ENCODE measurements around the gene ZNF865. TPM values are rescaled to one million over a fixed set of nuclear protein-coding genes. Genes with fewer than 3 reads are reported as not detected.

ZNF865 gene
- total RNA-seq, 1 experiment from 2014 or later: 21.7 TPM

DNA sequence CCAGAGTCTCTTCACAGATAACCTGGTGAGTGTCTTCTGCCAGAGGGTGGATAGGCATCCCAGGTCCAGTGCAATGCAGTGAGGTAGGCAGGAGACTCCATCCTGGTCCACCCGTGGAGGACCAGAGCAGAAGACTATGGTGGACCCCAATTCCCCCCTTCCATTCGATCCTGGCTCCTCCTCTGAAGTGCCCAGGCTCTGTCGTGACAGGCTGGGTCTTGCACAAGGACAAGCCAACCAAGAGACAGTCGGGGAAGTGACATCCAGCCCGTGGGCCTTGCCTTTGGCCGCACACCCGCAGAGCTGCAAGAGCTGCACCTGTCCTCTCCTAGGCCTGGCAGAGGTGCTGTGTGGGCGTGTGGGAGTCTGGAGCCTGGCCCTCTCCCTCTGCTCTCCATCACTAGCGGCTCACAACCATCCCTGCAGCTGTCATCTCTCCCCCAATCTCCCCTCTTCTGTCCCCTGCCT lies 15.8 kb downstream of the ZNF865 start:
- no peak overlapping the region for H3K4me3 Mint-ChIP-seq
- peaks cover 20% of the 10 kb centered on the region for H3K36me3 Mint-ChIP-seq
- no peak for ATAC-seq
- peaks cover 17% of the 10 kb centered on the region for H3K4me1 Mint-ChIP-seq
- H3K9me3 Mint-ChIP-seq: 0 out of 2 replicates have a peak, but pooled peaks cover 3% of the 10 kb centered on the region
- CTCF ChIA-PET: no interaction called here
- TF ChIP-seq, protein P1, sequence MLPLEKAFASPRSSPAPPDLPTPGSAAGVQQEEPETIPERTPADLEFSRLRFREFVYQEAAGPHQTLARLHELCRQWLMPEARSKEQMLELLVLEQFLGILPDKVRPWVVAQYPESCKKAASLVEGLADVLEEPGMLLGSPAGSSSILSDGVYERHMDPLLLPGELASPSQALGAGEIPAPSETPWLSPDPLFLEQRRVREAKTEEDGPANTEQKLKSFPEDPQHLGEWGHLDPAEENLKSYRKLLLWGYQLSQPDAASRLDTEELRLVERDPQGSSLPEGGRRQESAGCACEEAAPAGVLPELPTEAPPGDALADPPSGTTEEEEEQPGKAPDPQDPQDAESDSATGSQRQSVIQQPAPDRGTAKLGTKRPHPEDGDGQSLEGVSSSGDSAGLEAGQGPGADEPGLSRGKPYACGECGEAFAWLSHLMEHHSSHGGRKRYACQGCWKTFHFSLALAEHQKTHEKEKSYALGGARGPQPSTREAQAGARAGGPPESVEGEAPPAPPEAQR (CRISPR knock-in tag; IDR thresholded peaks at IDR 0.05): no peak
- TF ChIP-seq ZNF138 (CRISPR knock-in tag; conservative IDR thresholded peaks at IDR 0.05): no peak
- TF ChIP-seq ZNF423 (CRISPR knock-in tag; IDR thresholded peaks at IDR 0.05): no peak
- H3K27ac Mint-ChIP-seq: no peak overlapping the region
- POLR2A ChIA-PET: no interaction called here
- peaks cover 4% of the 10 kb centered on the region; the same call in 1 of the 2 replicates for H3K27me3 Mint-ChIP-seq (ENCODE audit: low read depth)
- no peak for DNase-seq (ENCODE audit: low spot score)

DNA sequence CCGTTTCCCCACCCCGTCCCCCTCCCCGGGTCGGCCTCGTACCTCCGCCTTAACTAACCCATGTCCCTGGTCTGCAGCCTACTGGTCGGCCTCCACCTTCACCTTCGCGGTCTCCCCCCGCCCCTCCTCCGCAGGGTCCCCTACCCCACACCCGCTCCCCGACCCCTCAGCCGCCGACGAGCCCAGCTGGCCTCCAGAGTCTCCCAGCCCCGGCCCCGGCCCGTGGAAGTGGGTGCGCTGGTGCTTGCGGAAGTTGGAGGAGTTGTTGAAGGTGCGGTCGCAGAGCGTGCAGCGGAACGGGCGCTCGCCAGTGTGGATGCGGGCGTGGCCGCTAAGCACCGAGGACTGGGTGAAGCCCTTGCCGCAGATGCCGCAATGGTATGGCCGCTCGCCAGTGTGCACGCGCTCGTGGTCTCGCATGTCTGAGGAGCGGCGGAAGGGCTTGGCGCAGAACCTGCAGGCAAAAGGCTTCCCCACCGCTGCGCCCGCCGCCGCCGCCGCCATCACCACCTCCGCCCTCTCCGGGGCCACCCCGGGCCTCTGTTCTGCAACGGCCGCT lies 16.3 kb downstream of the ZNF865 start:
- CTCF ChIA-PET: interaction anchor here (0.9 kb wide), 1 partner anchor 16 kb away, joined by 3 read pairs; no protein-coding TSS in a partner anchor
- TF ChIP-seq GABPB1 (CRISPR knock-in tag; IDR thresholded peaks at IDR 0.05) (no peak), TP53 (CRISPR knock-in tag; IDR thresholded peaks at IDR 0.05) (no peak), ELF4 (CRISPR knock-in tag; IDR thresholded peaks at IDR 0.05; ENCODE audit: low read depth) (no peak)
- TF ChIP-seq, protein P2, sequence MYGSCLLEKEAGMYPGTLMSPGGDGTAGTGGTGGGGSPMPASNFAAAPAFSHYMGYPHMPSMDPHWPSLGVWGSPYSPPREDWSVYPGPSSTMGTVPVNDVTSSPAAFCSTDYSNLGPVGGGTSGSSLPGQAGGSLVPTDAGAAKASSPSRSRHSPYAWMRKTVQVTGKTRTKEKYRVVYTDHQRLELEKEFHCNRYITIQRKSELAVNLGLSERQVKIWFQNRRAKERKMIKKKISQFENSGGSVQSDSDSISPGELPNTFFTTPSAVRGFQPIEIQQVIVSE (CRISPR knock-in tag; IDR thresholded peaks at IDR 0.05; ENCODE audit: borderline replicate concordance): no peak
- no peak overlapping the region for H3K27ac Mint-ChIP-seq
- DNase-seq (ENCODE audit: low spot score): no peak
- peaks cover 9% of the 10 kb centered on the region; the same call in 1 of the 2 replicates for H3K27me3 Mint-ChIP-seq (ENCODE audit: low read depth)
- 0 out of 2 replicates have a peak, but pooled peaks cover 3% of the 10 kb centered on the region for H3K9me3 Mint-ChIP-seq
- peaks cover 19% of the 10 kb centered on the region for H3K36me3 Mint-ChIP-seq
- H3K4me1 Mint-ChIP-seq: peaks cover 17% of the 10 kb centered on the region
- no peak for ATAC-seq
- no peak overlapping the region for H3K4me3 Mint-ChIP-seq
- POLR2A ChIA-PET: no interaction called here

DNA sequence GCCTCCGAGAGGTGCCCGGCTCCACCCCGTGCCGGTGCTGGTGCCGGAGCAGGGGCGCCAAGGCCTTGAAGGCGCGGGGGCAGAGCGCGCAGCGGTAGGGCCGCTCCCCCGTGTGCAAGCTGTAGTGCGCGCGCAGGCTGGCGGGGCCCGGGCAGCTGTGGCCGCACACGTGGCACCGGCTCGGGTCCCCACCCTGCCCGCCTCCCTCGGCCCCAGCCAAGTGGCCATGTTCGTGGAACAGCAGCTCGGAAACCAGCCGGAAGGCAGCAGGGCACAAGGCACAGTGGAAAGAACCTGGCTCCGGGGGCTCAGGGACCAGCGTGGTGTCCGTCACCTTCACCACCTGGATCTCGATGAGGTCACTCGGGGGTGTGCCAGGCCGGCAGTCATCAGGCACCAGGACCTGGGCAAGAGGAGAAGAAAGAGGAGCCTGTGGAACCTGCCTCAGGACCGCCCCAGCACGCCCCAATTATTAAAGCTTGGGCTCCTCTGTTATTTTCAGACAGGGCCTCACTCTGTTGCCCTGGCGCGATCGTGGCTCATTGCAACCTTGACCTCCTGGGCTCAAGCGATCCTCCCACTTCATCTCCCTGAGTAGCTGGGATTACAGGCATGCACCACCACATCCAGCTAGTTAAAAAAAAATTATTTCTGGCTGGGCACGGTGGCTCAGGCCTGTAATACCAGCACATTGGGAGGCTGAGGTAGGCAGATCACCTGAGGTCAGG lies 17.0 kb downstream of the ZNF865 start:
- Mint-ChIP-seq H3K4me1 (peaks cover 16% of the 10 kb centered on the region), H3K36me3 (peaks cover 15% of the 10 kb centered on the region), H3K4me3 (no peak overlapping the region), H3K9me3 (0 out of 2 replicates have a peak, but pooled peaks cover 3% of the 10 kb centered on the region), H3K27me3 (ENCODE audit: low read depth) (peaks cover 11% of the 10 kb centered on the region; the same call in 1 of the 2 replicates), H3K27ac (no peak overlapping the region)
- ChIA-PET POLR2A (interaction anchor here (2.6 kb wide), 1 partner anchor 16 kb away, joined by 10 read pairs; no protein-coding TSS in a partner anchor), CTCF (interaction anchor here (0.8 to 0.9 kb wide), 2 partner anchors 10 to 16 kb away, joined by 3 to 4 read pairs; no protein-coding TSS in a partner anchor)
- ATAC-seq (no peak), DNase-seq (ENCODE audit: low spot score) (no peak)
- no peak for TF ChIP-seq GTF2I (CRISPR knock-in tag; conservative IDR thresholded peaks at IDR 0.05)
- TF ChIP-seq, protein P3, sequence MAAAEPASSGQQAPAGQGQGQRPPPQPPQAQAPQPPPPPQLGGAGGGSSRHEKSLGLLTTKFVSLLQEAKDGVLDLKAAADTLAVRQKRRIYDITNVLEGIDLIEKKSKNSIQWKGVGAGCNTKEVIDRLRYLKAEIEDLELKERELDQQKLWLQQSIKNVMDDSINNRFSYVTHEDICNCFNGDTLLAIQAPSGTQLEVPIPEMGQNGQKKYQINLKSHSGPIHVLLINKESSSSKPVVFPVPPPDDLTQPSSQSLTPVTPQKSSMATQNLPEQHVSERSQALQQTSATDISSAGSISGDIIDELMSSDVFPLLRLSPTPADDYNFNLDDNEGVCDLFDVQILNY (CRISPR knock-in tag; IDR thresholded peaks at IDR 0.05): no peak
- TF ChIP-seq, protein P4, sequence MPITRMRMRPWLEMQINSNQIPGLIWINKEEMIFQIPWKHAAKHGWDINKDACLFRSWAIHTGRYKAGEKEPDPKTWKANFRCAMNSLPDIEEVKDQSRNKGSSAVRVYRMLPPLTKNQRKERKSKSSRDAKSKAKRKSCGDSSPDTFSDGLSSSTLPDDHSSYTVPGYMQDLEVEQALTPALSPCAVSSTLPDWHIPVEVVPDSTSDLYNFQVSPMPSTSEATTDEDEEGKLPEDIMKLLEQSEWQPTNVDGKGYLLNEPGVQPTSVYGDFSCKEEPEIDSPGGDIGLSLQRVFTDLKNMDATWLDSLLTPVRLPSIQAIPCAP (CRISPR knock-in tag; IDR thresholded peaks at IDR 0.05): no peak

DNA sequence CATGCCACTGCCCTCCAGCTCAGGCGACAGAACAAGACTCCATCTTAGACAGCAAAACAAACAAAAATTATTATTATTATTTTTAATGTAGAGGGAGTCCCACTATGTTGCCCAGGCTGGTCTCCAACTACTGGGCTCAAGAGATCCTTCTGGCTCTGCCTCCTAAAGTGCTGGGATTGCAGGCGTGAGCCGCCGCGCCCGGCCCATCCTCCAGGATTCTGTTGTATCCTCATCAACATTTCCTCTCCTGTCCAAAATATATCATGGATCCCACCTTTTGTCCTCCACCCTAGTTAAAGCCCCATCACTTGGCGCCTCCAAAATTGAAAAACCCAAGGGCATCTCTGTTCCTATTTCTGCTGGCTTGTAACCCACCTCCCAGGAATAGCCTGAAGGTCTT lies 17.7 kb downstream of the ZNF865 start:
- POLR2A ChIA-PET: interaction anchor here (2.6 kb wide), 1 partner anchor 17 kb away, joined by 10 read pairs; no protein-coding TSS in a partner anchor

More for the DNA sequence above, 17.7 kb downstream of the ZNF865 start:
- no peak for ATAC-seq
- peaks cover 14% of the 10 kb centered on the region for H3K27me3 Mint-ChIP-seq (ENCODE audit: low read depth)
- TF ChIP-seq NFATC4 (CRISPR knock-in tag; IDR thresholded peaks at IDR 0.05): no peak
- 0 out of 2 replicates have a peak, but pooled peaks cover 3% of the 10 kb centered on the region for H3K9me3 Mint-ChIP-seq
- DNase-seq (ENCODE audit: low spot score): no peak
- no peak overlapping the region for H3K27ac Mint-ChIP-seq
- peaks cover 11% of the 10 kb centered on the region for H3K36me3 Mint-ChIP-seq
- no peak overlapping the region; the same call in 1 of the 2 replicates for H3K4me3 Mint-ChIP-seq
- CTCF ChIA-PET: interaction anchor here (0.8 to 2.7 kb wide), 3 partner anchors 9 to 31 kb away, joined by 4 to 34 read pairs (median 14); partner anchors contain the start of gene ZNF865
- H3K4me1 Mint-ChIP-seq: peaks cover 15% of the 10 kb centered on the region
